Measurements from ENCODE around the gene TOLLIP. TPM values are rescaled to one million over a fixed set of nuclear protein-coding genes. Genes with fewer than 3 reads are reported as not detected.

The TOLLIP gene
- total RNA-seq, 4 donors from 2014 or later, result 49.8 to 91.7 (median 85.0) TPM

GRCh38 chr11:1254733-1255132 is 54.7 kb downstream of the TOLLIP start:
- in situ Hi-C loops (cut with MboI; ENCODE audit: low sequenced_read_pairs in 4 of 4) (loop anchor here in 1 of 4 donors (25.0 kb wide), 1 partner anchor 258 kb away; no protein-coding TSS in a partner anchor), intact Hi-C loops (cut with DNase I; ENCODE audit: low total_unique reads) (no loop called here)
- Histone ChIP-seq H3K36me3 (no peaks in the 10 kb centered on the region), H3K4me3 (no peak overlapping the region), H3K27me3 (no peaks in the 10 kb centered on the region), H3K27ac (no peak overlapping the region), H3K9me3 (no peaks in the 10 kb centered on the region), H3K4me1 (no peaks in the 10 kb centered on the region)
- DNase-seq, result no peak
- no peak for ATAC-seq
- TF ChIP-seq POLR2A (IDR thresholded peaks at IDR 0.05), result no peak
- TF ChIP-seq CTCF (IDR thresholded peaks at IDR 0.05 in 4 of 5, conservative IDR thresholded peaks at IDR 0.05 in 1 of 5), result no peak

DNA sequence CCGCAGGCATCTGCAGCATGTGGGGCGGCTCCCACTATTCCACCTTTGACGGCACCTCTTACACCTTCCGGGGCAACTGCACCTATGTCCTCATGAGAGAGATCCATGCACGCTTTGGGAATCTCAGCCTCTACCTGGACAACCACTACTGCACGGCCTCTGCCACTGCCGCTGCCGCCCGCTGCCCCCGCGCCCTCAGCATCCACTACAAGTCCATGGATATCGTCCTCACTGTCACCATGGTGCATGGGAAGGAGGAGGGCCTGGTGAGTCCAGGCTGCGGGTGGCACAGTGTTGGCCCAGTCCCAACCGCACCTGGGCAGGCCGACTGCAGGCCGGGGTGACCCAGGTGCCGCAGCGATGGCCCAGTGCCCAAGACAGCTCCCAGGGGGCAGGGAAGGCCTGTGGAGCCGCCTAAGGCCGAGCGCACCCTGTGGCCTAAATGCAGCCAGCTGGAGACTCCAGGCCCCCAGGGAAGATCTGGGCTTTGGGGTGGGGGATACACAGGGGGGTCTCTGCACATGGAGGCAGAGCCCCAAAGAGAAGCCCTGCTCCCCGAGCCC is 55.3 kb downstream of the TOLLIP start:
- TF ChIP-seq POLR2A (IDR thresholded peaks at IDR 0.05) (no peak), CTCF (IDR thresholded peaks at IDR 0.05 in 4 of 5, conservative IDR thresholded peaks at IDR 0.05 in 1 of 5) (no peak)
- intact Hi-C loops (cut with DNase I; ENCODE audit: low total_unique reads), result no loop called here
- DNase-seq, result no peak
- ATAC-seq, result no peak
- no peaks in the 10 kb centered on the region for H3K4me1 ChIP-seq
- no peak overlapping the region for H3K27ac ChIP-seq
- H3K36me3 ChIP-seq, result no peaks in the 10 kb centered on the region
- H3K27me3 ChIP-seq, result no peaks in the 10 kb centered on the region
- in situ Hi-C loops (cut with MboI; ENCODE audit: low sequenced_read_pairs in 4 of 4), result loop anchor here in 1 of 4 donors (25.0 kb wide), 1 partner anchor 258 kb away; no protein-coding TSS in a partner anchor
- H3K9me3 ChIP-seq, result no peaks in the 10 kb centered on the region
- no peak overlapping the region for H3K4me3 ChIP-seq

- in situ Hi-C loops (cut with MboI; ENCODE audit: low sequenced_read_pairs in 4 of 4), result loop anchor here in 1 of 4 donors (25.0 kb wide), 1 partner anchor 259 kb away; no protein-coding TSS in a partner anchor
- Histone ChIP-seq H3K27ac (no peak overlapping the region), H3K27me3 (no peaks in the 10 kb centered on the region), H3K9me3 (no peaks in the 10 kb centered on the region), H3K4me1 (no peaks in the 10 kb centered on the region), H3K4me3 (no peak overlapping the region), H3K36me3 (no peaks in the 10 kb centered on the region)
- DNase-seq, result no peak
- TF ChIP-seq CTCF (IDR thresholded peaks at IDR 0.05 in 4 of 5, conservative IDR thresholded peaks at IDR 0.05 in 1 of 5), result no peak
- no peak for TF ChIP-seq POLR2A (IDR thresholded peaks at IDR 0.05)
- no peak for ATAC-seq
- intact Hi-C loops (cut with DNase I; ENCODE audit: low total_unique reads), result no loop called here
Observed at GRCh38 chr11:1253103-1253485, 56.3 kb downstream of the TOLLIP start.

GRCh38 chr11:1252371-1253102 is 56.9 kb downstream of the TOLLIP start:
- Histone ChIP-seq H3K36me3 (no peaks in the 10 kb centered on the region), H3K9me3 (no peaks in the 10 kb centered on the region), H3K4me3 (no peak overlapping the region), H3K4me1 (no peaks in the 10 kb centered on the region), H3K27me3 (no peaks in the 10 kb centered on the region), H3K27ac (no peak overlapping the region)
- intact Hi-C loops (cut with DNase I; ENCODE audit: low total_unique reads) (no loop called here), in situ Hi-C loops (cut with MboI; ENCODE audit: low sequenced_read_pairs in 4 of 4) (loop anchor here in 1 of 4 donors (25.0 kb wide), 1 partner anchor 260 kb away; no protein-coding TSS in a partner anchor)
- ATAC-seq (no peak), DNase-seq (no peak)
- TF ChIP-seq POLR2A (IDR thresholded peaks at IDR 0.05) (no peak), CTCF (IDR thresholded peaks at IDR 0.05 in 4 of 5, conservative IDR thresholded peaks at IDR 0.05 in 1 of 5) (no peak)
